H1 (cell line): ENCODE results near the gene EPS8L1. TPM values are rescaled to one million over a fixed set of nuclear protein-coding genes. Genes with fewer than 3 reads are reported as not detected.

Experiments used
- ATF3 ChIP-seq: IDR thresholded peaks from 2 replicates; pipeline ENCODE4 v1.6.1; 2011; ENCODE audit warnings: low read depth, mild to moderate bottlenecking, low read length; ENCODE audit not compliant: insufficient read depth
- BACH1 ChIP-seq: IDR thresholded peaks from 2 replicates; pipeline ENCODE4 v1.6.1; 2012; ENCODE audit warnings: low read length, improper control_type of control experiment
- CBX8 ChIP-seq: fragments of 300-800, 300-1000 bp; sonication (generic); IDR thresholded peaks from 2 replicates; pipeline ENCODE4 v1.7.1; 2016; ENCODE audit warnings: low read depth, low read length, borderline replicate concordance
- EZH2 ChIP-seq: fragments of 200-600 bp; sonication (generic); IDR thresholded peaks from 2 replicates; pipeline ENCODE4 v1.7.1; 2012; ENCODE audit warnings: low read depth, mild to moderate bottlenecking, moderate library complexity, low read length, inconsistent platforms; ENCODE audit not compliant: severe bottlenecking
- HDAC6 ChIP-seq: IDR thresholded peaks from one replicate; pipeline ENCODE4 v1.7.1; 2012; ENCODE audit warnings: low read depth, mild to moderate bottlenecking, inconsistent platforms, low read length, moderate library complexity
- MAX ChIP-seq: IDR thresholded peaks from 2 replicates; pipeline ENCODE4 v1.6.1; 2012; ENCODE audit warnings: inconsistent platforms
- NRF1 ChIP-seq: IDR thresholded peaks from 2 replicates; pipeline ENCODE4 v1.6.1; 2011; ENCODE audit warnings: mild to moderate bottlenecking, low read depth, low read length, improper control_type of control experiment
- POLR2A ChIP-seq, 2 experiments: IDR thresholded peaks; 1 replicate in 1 of 2; 2 replicates in 1 of 2; pipeline ENCODE4 v1.6.1; 2011; ENCODE audit warnings: low read depth in 2 of 2, low read length in 2 of 2, mild to moderate bottlenecking in 2 of 2; ENCODE audit errors: control extremely low read depth in 1 of 2
- RNF2 ChIP-seq: fragments of 200-900, 300-1000 bp; sonication (generic); IDR thresholded peaks from 2 replicates; pipeline ENCODE4 v1.7.1; 2016; ENCODE audit warnings: borderline replicate concordance, low read depth, mild to moderate bottlenecking, antibody characterized with exemption, low read length; ENCODE audit not compliant: poor library complexity, severe bottlenecking; ENCODE audit errors: missing control alignments
- SIRT6 ChIP-seq: IDR thresholded peaks from one replicate; pipeline ENCODE4 v1.7.1; 2012; ENCODE audit warnings: low read length, inconsistent platforms
- USF2 ChIP-seq: IDR thresholded peaks from 2 replicates; pipeline ENCODE4 v1.6.1; 2011; ENCODE audit warnings: low read length, improper control_type of control experiment
- YY1 ChIP-seq: IDR thresholded peaks from 2 replicates; pipeline ENCODE4 v1.6.1; 2011; ENCODE audit warnings: low read depth, mild to moderate bottlenecking, low read length
- polyA plus RNA-seq, 7 experiments: library from polyadenylated mRNA; depleted of rRNA in 3 of 7; stranded (reverse) in 5 of 7; unstranded in 2 of 7; fragments of >200 nt in 5 of 7; fragments of 200-250 nt in 2 of 7; gene quantifications; 1 replicate in 5 of 7; 2 replicates in 1 of 7; 4 replicates in 1 of 7; pipeline versions ENCODE4 v1.2.1 to v1.2.3, GENCODE V29; 2011 to 2013; ENCODE audit warnings: missing spikeins in 2 of 7, mixed read lengths in 2 of 7
- total RNA-seq: library from RNA; stranded (reverse); fragmentation: NEBNext Ultra II Directional; extraction: Animal tissue kit (Norgen Biotek cat#: 25700); gene quantifications from 2 replicates; pipeline ENCODE4 v1.2.1, GENCODE V29; 2021

EPS8L1 gene
- total and polyA plus RNA-seq, 2 of the 8 experiments (the other 6 are each of a cell fraction or from before 2014, with no cell fraction given): 19.8 to 30.2 TPM

GRCh38 chr19:55050749-55051532, 24.7 kb upstream of the EPS8L1 start (continued):
- no peak for TF ChIP-seq RNF2
- TF ChIP-seq MAX: no peak
- TF ChIP-seq EZH2: no peak
- no peak for TF ChIP-seq SIRT6
- no peak for TF ChIP-seq ATF3
- TF ChIP-seq HDAC6: no peak
- TF ChIP-seq BACH1: no peak
- TF ChIP-seq USF2: no peak
- no peak for TF ChIP-seq NRF1
- TF ChIP-seq POLR2A (IDR thresholded peaks at IDR 0.05; ENCODE audit: control extremely low read depth in 1 of 2, low read depth in 2 of 2, low read length in 2 of 2): no peak
- no peak for TF ChIP-seq YY1
- TF ChIP-seq CBX8: no peak
